ENCODE measurements around the gene PRR7. TPM values are rescaled to one million over a fixed set of nuclear protein-coding genes. Genes with fewer than 3 reads are reported as not detected.

Gene PRR7
- total RNA-seq, 1 donor from 2014 or later, result 30.9 TPM

DNA sequence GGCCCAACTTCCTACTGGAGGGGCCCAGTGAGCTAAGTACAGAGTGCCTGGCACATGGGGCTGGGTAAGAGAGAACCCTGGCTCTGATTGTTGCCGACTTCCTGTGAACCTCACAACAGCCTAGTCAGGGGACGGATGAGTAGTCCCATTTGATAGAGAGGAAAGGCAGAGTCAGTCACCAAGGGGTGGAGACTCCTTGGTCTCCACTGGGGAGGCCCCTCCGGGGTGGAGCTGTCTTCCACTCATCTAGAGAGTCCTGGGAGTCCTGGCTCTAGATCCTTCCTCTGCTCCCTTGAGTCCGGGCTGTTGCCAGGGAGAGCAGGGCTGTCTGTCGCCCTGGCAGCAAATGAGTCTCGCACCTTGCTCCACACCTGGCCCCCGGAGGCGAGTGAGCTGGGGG is 12.2 kb upstream of the PRR7 start:
- TF ChIP-seq, protein P1, sequence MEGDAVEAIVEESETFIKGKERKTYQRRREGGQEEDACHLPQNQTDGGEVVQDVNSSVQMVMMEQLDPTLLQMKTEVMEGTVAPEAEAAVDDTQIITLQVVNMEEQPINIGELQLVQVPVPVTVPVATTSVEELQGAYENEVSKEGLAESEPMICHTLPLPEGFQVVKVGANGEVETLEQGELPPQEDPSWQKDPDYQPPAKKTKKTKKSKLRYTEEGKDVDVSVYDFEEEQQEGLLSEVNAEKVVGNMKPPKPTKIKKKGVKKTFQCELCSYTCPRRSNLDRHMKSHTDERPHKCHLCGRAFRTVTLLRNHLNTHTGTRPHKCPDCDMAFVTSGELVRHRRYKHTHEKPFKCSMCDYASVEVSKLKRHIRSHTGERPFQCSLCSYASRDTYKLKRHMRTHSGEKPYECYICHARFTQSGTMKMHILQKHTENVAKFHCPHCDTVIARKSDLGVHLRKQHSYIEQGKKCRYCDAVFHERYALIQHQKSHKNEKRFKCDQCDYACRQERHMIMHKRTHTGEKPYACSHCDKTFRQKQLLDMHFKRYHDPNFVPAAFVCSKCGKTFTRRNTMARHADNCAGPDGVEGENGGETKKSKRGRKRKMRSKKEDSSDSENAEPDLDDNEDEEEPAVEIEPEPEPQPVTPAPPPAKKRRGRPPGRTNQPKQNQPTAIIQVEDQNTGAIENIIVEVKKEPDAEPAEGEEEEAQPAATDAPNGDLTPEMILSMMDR (conservative IDR thresholded peaks at IDR 0.05; ENCODE audit: low read depth, low read length), result no peak
- H3K4me3 ChIP-seq (ENCODE audit: low read depth, low read length), result no peak overlapping the region
- no peak for DNase-seq (ENCODE audit: low read depth)

DNA sequence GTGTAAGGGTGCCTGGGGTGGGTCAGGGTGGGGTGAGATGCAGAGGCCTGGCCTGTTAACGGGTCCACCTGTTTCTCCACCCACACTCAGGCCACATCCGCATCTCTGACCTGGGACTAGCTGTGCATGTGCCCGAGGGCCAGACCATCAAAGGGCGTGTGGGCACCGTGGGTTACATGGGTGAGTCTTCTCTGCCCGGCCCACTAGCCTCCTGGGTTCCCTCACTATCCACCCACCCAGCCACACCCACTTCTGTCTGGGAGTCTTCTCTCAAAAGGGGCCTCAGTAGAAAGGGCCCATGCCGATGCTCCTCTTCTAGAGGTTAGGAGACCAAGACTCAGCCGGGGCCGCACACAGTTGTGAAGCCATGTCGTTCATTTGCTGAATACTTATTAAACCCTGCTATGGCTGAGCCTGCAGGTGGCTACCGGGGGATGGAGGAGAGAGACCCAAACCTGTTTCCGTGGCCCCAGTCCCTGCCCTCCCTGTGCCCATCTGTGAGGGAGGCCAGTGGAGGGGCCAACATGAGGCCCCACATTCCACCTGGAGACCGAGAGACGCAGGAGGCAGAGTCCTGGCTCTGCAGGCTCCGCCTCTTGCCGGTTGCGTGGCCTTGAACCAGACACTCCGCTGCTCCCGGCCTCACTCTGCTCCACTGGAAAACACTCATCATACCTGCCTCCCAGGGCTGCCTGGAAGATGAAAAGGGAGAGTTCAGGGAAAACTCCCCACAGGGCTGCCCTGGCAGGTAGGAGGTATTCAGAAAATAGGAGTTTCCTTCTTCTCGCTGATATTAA is 11.5 kb upstream of the PRR7 start:
- no peak for DNase-seq (ENCODE audit: low read depth)
- TF ChIP-seq, protein P1 (conservative IDR thresholded peaks at IDR 0.05; ENCODE audit: low read depth, low read length), result no peak
- H3K4me3 ChIP-seq (ENCODE audit: low read depth, low read length), result no peak overlapping the region

DNA sequence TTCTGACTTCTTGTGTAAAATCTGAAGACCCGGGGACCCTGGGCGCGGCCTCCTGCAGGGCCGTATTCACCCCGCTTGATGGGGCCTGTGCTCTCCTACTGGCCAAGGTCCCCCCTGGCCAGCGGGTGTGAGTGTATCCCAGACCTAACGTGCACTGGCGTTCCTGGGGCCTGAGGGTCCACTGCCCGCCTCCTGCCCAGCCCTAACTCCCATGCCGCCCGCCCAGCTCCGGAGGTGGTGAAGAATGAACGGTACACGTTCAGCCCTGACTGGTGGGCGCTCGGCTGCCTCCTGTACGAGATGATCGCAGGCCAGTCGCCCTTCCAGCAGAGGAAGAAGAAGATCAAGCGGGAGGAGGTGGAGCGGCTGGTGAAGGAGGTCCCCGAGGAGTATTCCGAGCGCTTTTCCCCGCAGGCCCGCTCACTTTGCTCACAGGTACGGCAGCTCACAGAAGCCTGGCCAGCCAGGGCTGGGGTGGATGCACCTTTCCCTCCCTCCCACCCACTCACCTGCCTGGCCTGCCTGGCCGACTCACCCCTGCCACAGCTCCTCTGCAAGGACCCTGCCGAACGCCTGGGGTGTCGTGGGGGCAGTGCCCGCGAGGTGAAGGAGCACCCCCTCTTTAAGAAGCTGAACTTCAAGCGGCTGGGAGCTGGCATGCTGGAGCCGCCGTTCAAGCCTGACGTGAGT is 10.6 kb upstream of the PRR7 start:
- TF ChIP-seq, protein P1 (conservative IDR thresholded peaks at IDR 0.05; ENCODE audit: low read depth, low read length), result no peak
- no peak overlapping the region for H3K4me3 ChIP-seq (ENCODE audit: low read depth, low read length)
- DNase-seq (ENCODE audit: low read depth), result no peak

DNA sequence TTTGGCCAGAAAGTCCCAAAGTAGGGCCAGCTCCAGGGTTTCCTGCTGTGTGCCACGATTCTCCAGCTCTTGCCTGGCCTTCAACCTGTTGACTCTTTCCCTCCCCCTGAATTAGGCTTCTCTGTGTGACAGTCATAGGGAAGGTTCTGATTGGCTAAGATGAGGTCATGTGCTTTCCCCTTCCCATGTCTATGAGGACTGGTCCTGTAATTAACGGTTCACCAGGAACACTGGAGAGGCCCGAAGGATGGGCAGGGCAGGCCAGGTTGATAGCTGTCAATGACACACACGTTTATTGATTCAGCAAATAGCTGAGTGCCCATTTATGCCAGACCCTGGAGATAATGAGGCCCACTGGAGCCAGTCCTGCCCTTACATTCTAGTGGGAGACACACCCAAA is 9.0 kb upstream of the PRR7 start:
- no peak overlapping the region for H3K4me3 ChIP-seq (ENCODE audit: low read depth, low read length)
- TF ChIP-seq, protein P1 (conservative IDR thresholded peaks at IDR 0.05; ENCODE audit: low read depth, low read length), result no peak
- no peak for DNase-seq (ENCODE audit: low read depth)

DNA sequence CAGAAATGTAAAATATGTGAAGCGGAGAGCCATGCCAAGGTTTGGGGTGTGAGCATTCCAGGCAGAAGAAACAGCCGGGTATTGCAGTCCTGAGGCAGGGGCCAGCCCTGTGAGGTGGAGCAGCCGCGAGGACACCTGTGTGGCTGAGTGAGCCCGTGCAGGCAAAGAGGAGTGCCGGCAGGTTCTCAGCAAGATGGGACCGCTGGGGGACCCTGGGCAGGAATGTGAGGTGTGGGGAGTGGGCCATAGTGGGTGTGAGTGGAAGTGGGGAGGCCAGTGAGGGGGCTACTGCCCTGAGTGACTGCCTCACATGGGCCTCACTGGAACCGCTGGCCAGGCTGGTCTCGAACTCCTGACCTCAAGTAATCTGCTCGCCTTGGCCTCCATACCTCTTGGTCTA is 8.1 kb upstream of the PRR7 start:
- TF ChIP-seq, protein P1 (conservative IDR thresholded peaks at IDR 0.05; ENCODE audit: low read depth, low read length), result no peak
- DNase-seq (ENCODE audit: low read depth), result no peak
- no peak overlapping the region for H3K4me3 ChIP-seq (ENCODE audit: low read depth, low read length)

DNA sequence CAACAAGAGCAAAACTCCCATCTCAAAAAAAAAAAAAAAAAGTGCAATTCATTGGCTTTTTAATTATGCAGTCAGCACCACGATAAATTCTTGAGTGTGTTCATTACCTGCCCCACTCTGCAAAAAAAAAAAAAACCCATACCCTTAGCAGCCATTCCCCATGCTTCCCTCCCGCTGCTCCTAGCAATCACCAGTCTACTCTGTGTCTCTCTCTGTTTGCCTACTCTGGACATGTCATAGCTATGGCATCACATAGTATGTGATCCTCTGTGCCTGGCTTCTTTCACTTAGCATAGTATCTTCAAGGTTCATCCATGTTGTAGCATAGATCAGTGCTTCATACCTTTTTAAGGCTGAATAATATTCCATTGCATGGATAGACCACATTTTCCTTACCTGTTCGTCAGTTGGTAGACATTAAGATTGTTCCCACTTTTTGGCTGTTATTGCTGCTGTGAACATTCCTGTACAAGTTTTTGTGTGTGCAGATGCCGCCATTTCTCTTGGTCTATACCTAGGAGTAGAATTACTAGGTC is 7.0 kb upstream of the PRR7 start:
- DNase-seq (ENCODE audit: low read depth), result no peak
- H3K4me3 ChIP-seq (ENCODE audit: low read depth, low read length), result no peak overlapping the region
- TF ChIP-seq, protein P1 (conservative IDR thresholded peaks at IDR 0.05; ENCODE audit: low read depth, low read length), result no peak

Measured in epithelial cell of proximal tubule (primary cell).